NB4 (cell line): ENCODE results near the gene GLT8D2.

Source experiments
- DNase-seq: peaks from one replicate; pipeline ENCODE4 v3.0.0; 2010; ENCODE audit warnings: low read depth
- H3K4me3 ChIP-seq: one replicate; pipeline ENCODE4 v1.5.1; 2011; ENCODE audit warnings: mild to moderate bottlenecking, low read depth, low read length, moderate library complexity
- CTCF ChIP-seq: IDR thresholded peaks from one replicate; pipeline ENCODE4 v1.5.1; 2012; ENCODE audit warnings: low read depth, low read length
- MAX ChIP-seq: IDR thresholded peaks from 2 replicates; pipeline ENCODE4 v1.6.1; 2011; ENCODE audit warnings: low read depth, low read length
- MYC ChIP-seq: IDR thresholded peaks from 2 replicates; pipeline ENCODE4 v1.6.1; 2011; ENCODE audit warnings: low read depth, low read length
- POLR2A ChIP-seq: IDR thresholded peaks from 2 replicates; pipeline ENCODE4 v1.6.1; 2011; ENCODE audit warnings: mild to moderate bottlenecking; ENCODE audit not compliant: insufficient read length; ENCODE audit errors: extremely low read depth

GLT8D2 gene

GRCh38 chr12:104058802-104059201 is 8.8 kb upstream of the GLT8D2 start:
- no peak for TF ChIP-seq CTCF
- no peak for TF ChIP-seq POLR2A
- TF ChIP-seq MYC, result no peak
- no peak for TF ChIP-seq MAX

GRCh38 chr12:104057771-104058197 is 7.8 kb upstream of the GLT8D2 start:
- peak; percentile 45 for DNase-seq
- TF ChIP-seq POLR2A, result no peak
- TF ChIP-seq CTCF, result peak; percentile 87

More at GRCh38 chr12:104058802-104059201, 8.8 kb upstream of the GLT8D2 start:
- no peak overlapping the region for H3K4me3 ChIP-seq
- no peak for DNase-seq

GRCh38 chr12:104056419-104056972 is 6.5 kb upstream of the GLT8D2 start:
- no peak for TF ChIP-seq POLR2A
- TF ChIP-seq MAX, result no peak
- TF ChIP-seq CTCF, result no peak
- TF ChIP-seq MYC, result no peak
- no peak overlapping the region for H3K4me3 ChIP-seq
- DNase-seq, result no peak

More at GRCh38 chr12:104057771-104058197, 7.8 kb upstream of the GLT8D2 start:
- H3K4me3 ChIP-seq, result no peak overlapping the region

GRCh38 chr12:104055686-104056388 is 5.8 kb upstream of the GLT8D2 start:
- H3K4me3 ChIP-seq, result no peak overlapping the region
- no peak for DNase-seq
- no peak for TF ChIP-seq CTCF

- no peak for TF ChIP-seq CTCF
- no peak for TF ChIP-seq POLR2A
- DNase-seq, result no peak
- no peak overlapping the region for H3K4me3 ChIP-seq
Measured at GRCh38 chr12:104054681-104055346, 4.8 kb upstream of the GLT8D2 start.

GRCh38 chr12:104050436-104050835 is 449 bp upstream of the GLT8D2 start:
- no peak overlapping the region for H3K4me3 ChIP-seq
- TF ChIP-seq CTCF, result no peak
- DNase-seq, result no peak
